GM12874 (cell line): Measurements from ENCODE around the gene ELP4.

Experiments used
- CTCF ChIP-seq: IDR thresholded peaks from 2 replicates; pipeline ENCODE4 v1.5.1; 2011; ENCODE audit warnings: low read depth, mild to moderate bottlenecking, control low read depth, low read length, moderate library complexity; ENCODE audit not compliant: insufficient read depth

ELP4 gene

DNA sequence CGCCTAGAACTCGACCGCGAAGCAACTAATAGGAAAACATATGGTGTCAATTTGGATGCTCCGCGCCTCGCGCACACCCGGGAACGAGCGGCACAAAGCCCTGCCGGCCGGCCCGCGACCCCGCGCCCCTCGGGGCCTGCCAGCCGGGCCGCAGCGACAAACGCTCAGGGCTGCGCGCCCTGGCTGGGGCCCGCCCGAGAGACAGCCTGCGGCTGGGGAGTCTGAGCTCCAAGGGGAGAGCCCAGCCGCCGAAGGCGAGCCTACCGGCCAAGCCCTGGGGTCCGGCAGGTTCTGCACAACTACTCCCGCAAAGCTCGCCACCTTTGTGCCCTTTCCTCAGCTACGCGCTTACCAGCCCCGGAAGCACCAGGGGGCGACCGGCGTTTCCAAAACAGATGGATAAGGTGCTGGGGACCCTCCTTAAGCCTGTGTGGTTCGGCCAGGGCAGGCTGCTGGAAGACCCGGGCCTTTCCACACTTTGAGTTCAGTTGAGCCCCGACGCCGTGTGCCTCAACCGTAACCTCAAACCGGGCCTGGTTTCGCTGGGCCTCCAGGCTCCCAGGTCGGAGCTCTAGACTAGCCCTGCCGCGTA lies 295.6 kb downstream of the ELP4 start:
- no peak for TF ChIP-seq CTCF

GRCh38 chr11:31805629-31806185 lies 296.1 kb downstream of the ELP4 start:
- TF ChIP-seq CTCF: no peak

DNA sequence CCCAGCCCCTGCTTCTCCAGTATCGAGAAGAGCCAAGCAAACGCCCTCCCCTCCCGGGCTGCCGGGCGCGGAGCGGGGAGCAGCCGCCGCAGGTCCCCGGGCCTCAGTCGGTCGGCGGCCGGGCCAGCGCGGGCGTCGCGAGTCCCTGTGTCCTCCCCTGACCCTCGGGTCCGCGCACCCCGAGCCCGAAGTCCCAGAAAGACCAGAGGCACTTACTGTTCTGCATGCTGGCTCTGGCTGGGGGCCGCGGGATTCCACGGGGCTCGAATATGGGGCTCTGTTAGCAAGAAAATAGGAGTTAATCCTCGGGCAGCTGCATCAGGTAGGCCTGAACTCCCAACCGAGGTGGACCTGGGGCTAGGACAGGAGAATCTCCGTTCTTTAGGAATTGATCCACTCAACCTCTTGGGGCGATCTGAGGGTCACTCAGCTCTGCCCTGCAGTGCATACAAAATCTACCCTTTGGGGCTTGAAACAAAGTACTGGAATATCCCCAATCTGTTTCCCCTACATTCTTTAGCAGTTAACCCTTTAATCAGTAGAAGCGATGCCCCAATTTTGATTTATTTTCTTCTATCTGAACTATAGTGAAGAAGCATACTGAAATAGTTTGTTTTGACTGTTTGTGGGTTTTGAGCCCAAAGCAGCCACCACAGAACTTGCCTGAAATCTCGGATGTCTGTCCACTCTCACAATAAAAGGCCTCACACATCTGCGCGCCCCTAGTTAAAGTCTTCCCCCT lies 296.8 kb downstream of the ELP4 start:
- TF ChIP-seq CTCF: no peak

DNA sequence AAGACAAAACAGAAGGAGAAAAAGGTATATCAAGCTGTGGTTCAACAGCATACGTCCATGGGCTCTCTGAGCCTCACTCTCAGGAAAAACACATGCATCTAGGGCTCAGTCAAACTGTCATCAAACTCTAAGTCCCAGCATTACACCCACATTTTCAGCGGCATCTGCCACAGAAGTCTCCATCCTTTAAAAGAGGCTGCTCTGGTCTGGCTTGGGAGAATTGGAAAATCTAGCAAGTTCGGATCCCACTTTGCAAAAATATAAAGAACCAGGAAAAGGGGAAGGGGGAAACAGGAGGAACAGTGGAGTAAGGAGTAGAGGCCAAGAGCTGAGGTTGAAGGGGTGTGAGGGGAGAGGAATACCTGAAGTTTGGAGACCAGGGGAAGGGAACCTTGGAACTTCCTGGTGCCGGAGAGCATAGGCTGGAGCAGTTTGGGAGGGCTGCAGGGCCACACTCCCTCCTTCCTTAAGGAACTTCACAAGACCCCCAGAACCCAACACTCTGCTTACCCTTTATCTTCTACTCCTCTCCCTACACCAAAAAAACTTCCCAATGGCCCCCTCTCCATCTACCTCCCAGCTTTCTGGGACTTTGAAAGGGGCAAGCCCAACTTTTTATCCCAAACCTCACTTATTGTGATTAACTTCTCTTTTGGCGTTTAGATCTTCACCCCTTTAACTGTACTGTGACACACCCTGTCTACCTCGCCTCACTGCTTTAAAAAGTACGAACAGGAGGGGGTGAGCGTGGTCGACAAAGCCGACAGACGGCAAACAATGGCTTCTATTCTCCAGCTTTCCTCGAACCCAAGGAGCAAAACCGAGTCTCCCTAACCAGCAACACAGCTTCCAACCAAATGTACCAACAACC lies 297.6 kb downstream of the ELP4 start:
- TF ChIP-seq CTCF: no peak

- TF ChIP-seq CTCF: no peak
Measured at GRCh38 chr11:31807799-31808667, 298.5 kb downstream of the ELP4 start.

GRCh38 chr11:31808721-31809540 lies 299.4 kb downstream of the ELP4 start:
- TF ChIP-seq CTCF: no peak
